ENCODE measurements around the gene NT5C1A.

GRCh38 chr1:39652554-39652953, 19.4 kb downstream of the NT5C1A start:
- no peak for TF ChIP-seq CTCF (IDR thresholded peaks at IDR 0.05)
- no peak for TF ChIP-seq POLR2A (IDR thresholded peaks at IDR 0.05)
